Spleen (tissue), 11 donors: ENCODE results near the gene MORN3. TPM values are rescaled to one million over a fixed set of nuclear protein-coding genes. Genes with fewer than 3 reads are reported as not detected.
A peak's percentile ranks its signal among the peaks of the same experiment; 100 is the strongest.

Experiments used
- DNase-seq: peaks from one replicate; pipeline ENCODE4 v3.0.0-alpha.2; 2020
- H3K27ac ChIP-seq, 8 donors: fragments of 200-600 bp; sonication (generic) in 7 of 8; 1 replicate in 4 of 8; 2 replicates in 4 of 8; pipeline versions ENCODE4 v1.5.0 to v1.8.0; 2016 to 2021; ENCODE audit warnings: inconsistent platforms in 4 of 8, mild to moderate bottlenecking in 4 of 8, moderate library complexity in 1 of 8
- H3K27me3 ChIP-seq, 7 donors: fragments of 200-600 bp; sonication (generic) in 6 of 7; replicated peaks in 1 of 7; 1 replicate in 4 of 7; 2 replicates in 3 of 7; pipeline versions ENCODE4 v1.5.0 to v1.8.0; 2016 to 2021; ENCODE audit warnings: inconsistent platforms in 3 of 7, mild to moderate bottlenecking in 1 of 7
- H3K36me3 ChIP-seq, 6 donors: fragments of 200-600 bp; sonication (generic) in 5 of 6; 1 replicate in 4 of 6; 2 replicates in 2 of 6; pipeline versions ENCODE4 v1.5.0 to v1.8.0; 2016 to 2021; ENCODE audit warnings: inconsistent platforms in 2 of 6
- H3K4me1 ChIP-seq, 6 donors: fragments of 200-600 bp; sonication (generic) in 5 of 6; 1 replicate in 3 of 6; 2 replicates in 3 of 6; pipeline versions ENCODE4 v1.5.0 to v1.8.0; 2016 to 2021; ENCODE audit warnings: inconsistent platforms in 3 of 6
- H3K4me3 ChIP-seq, 8 donors: fragments of 200-600 bp; sonication (generic) in 7 of 8; 1 replicate in 4 of 8; 2 replicates in 4 of 8; pipeline versions ENCODE4 v1.5.0 to v1.8.0; 2016 to 2021; ENCODE audit warnings: inconsistent platforms in 4 of 8, mild to moderate bottlenecking in 4 of 8, moderate library complexity in 2 of 8
- H3K9me3 ChIP-seq, 8 donors: fragments of 200-600 bp; sonication (generic) in 7 of 8; 1 replicate in 4 of 8; 2 replicates in 4 of 8; pipeline versions ENCODE4 v1.5.0 to v1.8.0; 2016 to 2021; ENCODE audit warnings: inconsistent platforms in 4 of 8
- CTCF ChIP-seq, 11 experiments: fragments of 200-600 bp in 7 of 11; fragments of 450-650 bp in 4 of 11; sonication (generic) in 4 of 11; IDR thresholded peaks in 8 of 11; conservative IDR thresholded peaks in 3 of 11; 1 replicate in 7 of 11; 2 replicates in 4 of 11; pipeline versions ENCODE4 v1.4.0 to v1.8.0; 2016 to 2021; ENCODE audit warnings: antibody characterized with exemption in 11 of 11, inconsistent platforms in 4 of 11, mild to moderate bottlenecking in 1 of 11
- POLR2A ChIP-seq, 3 donors: fragments of 450-650 bp; IDR thresholded peaks; one replicate each; pipeline ENCODE4 v1.5.1; 2017; ENCODE audit warnings: antibody characterized with exemption in 3 of 3, mild to moderate bottlenecking in 1 of 3
- POLR2AphosphoS5 ChIP-seq, 3 donors: sonication (generic); formaldehyde crosslinking; IDR thresholded peaks; one replicate each; pipeline ENCODE4 v1.5.1; 2017; ENCODE audit warnings: antibody characterized with exemption in 3 of 3
- WGBS, 5 donors: extraction: QIAGEN DNeasy Blood & Tissue Kit in 3 of 5; methylation state at CpG; one replicate each; pipeline versions ENCODE4 v1.1.5 to v1.1.7; 2013 to 2018; 5-methylcytosine and 5-hydroxymethylcytosine counted together
- intact Hi-C: fragments of 100-400 bp; cut with DNase I; formaldehyde crosslinking; loops from one replicate; pipeline ENCODE4 v1.15.0; 2023; ENCODE audit warnings: low total_unique reads
- polyA plus RNA-seq, 3 donors: library from polyadenylated mRNA; stranded (reverse); fragments of 200-250 nt; gene quantifications; one replicate each; pipeline ENCODE4 v1.2.1, GENCODE V29; 2013
- total RNA-seq, 7 donors: library from RNA; depleted of rRNA in 3 of 7; stranded (reverse); fragments of >200 nt in 3 of 7; fragmentation: NEBNext Ultra II Directional in 4 of 7; extraction: Animal tissue kit (Norgen Biotek cat#: 25700) in 4 of 7; gene quantifications; one replicate each; pipeline versions ENCODE4 v1.1.0 to v1.2.1, GENCODE V29; 2016 to 2021
- donor health status: healthy with polysubstance abuse.
- donor health status: DM: no; HTN: no; CAD: no; lungs with moderate emphysema.
- donor health status: DM: no; HTN: no; CAD: no.
- donor health status: Bipolar disorder and iron deficiency.
- donor health status: healthy.
- donor health status: DM: no; HTN: no; CAD: no.
- donor health status: DM: yes; HTN: yes; CAD: no.

The MORN3 gene
- total and polyA plus RNA-seq, 10 donors: 0.17 to 2.5 (median 1.0) TPM; not detected in 1

GRCh38 chr12:121630791-121631355, 38.6 kb downstream of the MORN3 start:
- H3K27me3 ChIP-seq: no peaks in the 10 kb centered on the region
- intact Hi-C loops: no loop called here
- no peaks in the 10 kb centered on the region for H3K9me3 ChIP-seq
- no peak for DNase-seq
- peak overlapping the region in 4 of 8 donors; percentile 98 to 99 (median 98) for H3K27ac ChIP-seq
- 78 to 88% (median 83%) methylated on average over 7 of the region's 7 CpGs for WGBS, 5 donors
- no peak overlapping the region for H3K4me3 ChIP-seq
- no peak for TF ChIP-seq CTCF (IDR thresholded peaks at IDR 0.05 in 8 of 11, conservative IDR thresholded peaks at IDR 0.05 in 3 of 11)
- no peak for TF ChIP-seq POLR2A (IDR thresholded peaks at IDR 0.05)
- TF ChIP-seq POLR2AphosphoS5 (IDR thresholded peaks at IDR 0.05): no peak
- H3K36me3 ChIP-seq: peaks cover 0 to 22% (median 0%) of the 10 kb centered on the region in 6 donors
- peaks cover 56 to 83% (median 74%) of the 10 kb centered on the region in 6 donors for H3K4me1 ChIP-seq

GRCh38 chr12:121628536-121628935, 40.9 kb downstream of the MORN3 start:
- H3K27me3 ChIP-seq: no peaks in the 10 kb centered on the region
- peaks cover 0 to 15% (median 0%) of the 10 kb centered on the region in 6 donors for H3K36me3 ChIP-seq
- peaks cover 65 to 86% (median 77%) of the 10 kb centered on the region in 6 donors for H3K4me1 ChIP-seq
- no peak for DNase-seq
- 45 to 66% (median 57%) methylated on average over 5 of the region's 5 CpGs for WGBS, 5 donors
- peak overlapping the region in 7 of 8 donors; percentile 82 to 98 (median 88) for H3K4me3 ChIP-seq
- intact Hi-C loops: loop anchor here (5.0 to 10.0 kb wide), 2 partner anchors 76 to 134 kb away; no protein-coding TSS in a partner anchor
- H3K9me3 ChIP-seq: no peaks in the 10 kb centered on the region
- no peak for TF ChIP-seq CTCF (IDR thresholded peaks at IDR 0.05 in 8 of 11, conservative IDR thresholded peaks at IDR 0.05 in 3 of 11)
- TF ChIP-seq POLR2A (IDR thresholded peaks at IDR 0.05): no peak
- no peak for TF ChIP-seq POLR2AphosphoS5 (IDR thresholded peaks at IDR 0.05)
- H3K27ac ChIP-seq: peak overlapping the region; percentile 95 to 99 (median 98)

DNA sequence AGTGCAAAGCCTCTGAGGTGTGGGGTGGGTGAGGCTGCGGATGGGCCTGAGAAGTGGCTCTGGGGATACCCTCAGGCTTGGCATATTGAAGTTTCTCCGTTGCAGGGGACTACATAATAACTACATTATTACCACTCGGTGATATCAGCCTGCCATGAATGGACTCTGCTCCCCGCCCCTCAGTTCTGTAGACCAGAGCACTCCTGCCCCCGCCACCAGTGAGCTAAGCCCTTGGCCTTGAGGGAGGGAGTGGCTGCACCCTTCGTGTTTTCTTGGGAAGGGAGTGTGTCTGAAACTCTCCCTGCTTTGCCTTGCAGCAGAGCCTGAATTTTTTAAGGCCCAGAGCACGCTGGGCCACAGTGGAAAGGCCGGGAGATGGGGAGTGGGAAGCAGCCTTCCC, 41.4 kb downstream of the MORN3 start:
- intact Hi-C loops: loop anchor here (5.0 to 10.0 kb wide), 2 partner anchors 76 to 133 kb away; no protein-coding TSS in a partner anchor
- H3K4me3 ChIP-seq: peak overlapping the region; percentile 77 to 98 (median 86)
- peaks cover 61 to 81% (median 73%) of the 10 kb centered on the region in 6 donors for H3K4me1 ChIP-seq
- no peaks in the 10 kb centered on the region for H3K27me3 ChIP-seq
- H3K27ac ChIP-seq: peak overlapping the region; percentile 95 to 99 (median 98)
- TF ChIP-seq POLR2AphosphoS5 (IDR thresholded peaks at IDR 0.05): no peak
- no peak for TF ChIP-seq POLR2A (IDR thresholded peaks at IDR 0.05)
- no peak for TF ChIP-seq CTCF (IDR thresholded peaks at IDR 0.05 in 8 of 11, conservative IDR thresholded peaks at IDR 0.05 in 3 of 11)
- DNase-seq: peak; percentile 80
- H3K36me3 ChIP-seq: peaks cover 0 to 13% (median 0%) of the 10 kb centered on the region in 6 donors
- WGBS, 5 donors: 25 to 37% (median 31%) methylated on average over 8 of the region's 8 CpGs
- H3K9me3 ChIP-seq: no peaks in the 10 kb centered on the region

GRCh38 chr12:121626853-121627640, 42.4 kb downstream of the MORN3 start:
- whole genome bisulfite sequencing, 5 donors: 0% methylated on average over 26 to 53 of the region's 53 CpGs
- Histone ChIP-seq H3K4me3 (peak overlapping the region; percentile 77 to 98 (median 86)), H3K4me1 (peaks cover 51 to 71% (median 63%) of the 10 kb centered on the region in 6 donors), H3K36me3 (peaks cover 0 to 10% (median 0%) of the 10 kb centered on the region in 6 donors), H3K27me3 (no peaks in the 10 kb centered on the region), H3K27ac (peak overlapping the region; percentile 95 to 99 (median 98)), H3K9me3 (no peaks in the 10 kb centered on the region)
- no peak for TF ChIP-seq POLR2A (IDR thresholded peaks at IDR 0.05)
- TF ChIP-seq CTCF (IDR thresholded peaks at IDR 0.05 in 8 of 11, conservative IDR thresholded peaks at IDR 0.05 in 3 of 11): peak in 1 of 11 experiments; percentile 20
- TF ChIP-seq POLR2AphosphoS5 (IDR thresholded peaks at IDR 0.05): peak; percentile 31 to 54 (median 53)
- intact Hi-C loops: loop anchor here (5.0 to 10.0 kb wide), 2 partner anchors 75 to 132 kb away; no protein-coding TSS in a partner anchor
- DNase-seq: peak; percentile 91
